ENCODE data around the gene ASPN.

Gene ASPN

DNA sequence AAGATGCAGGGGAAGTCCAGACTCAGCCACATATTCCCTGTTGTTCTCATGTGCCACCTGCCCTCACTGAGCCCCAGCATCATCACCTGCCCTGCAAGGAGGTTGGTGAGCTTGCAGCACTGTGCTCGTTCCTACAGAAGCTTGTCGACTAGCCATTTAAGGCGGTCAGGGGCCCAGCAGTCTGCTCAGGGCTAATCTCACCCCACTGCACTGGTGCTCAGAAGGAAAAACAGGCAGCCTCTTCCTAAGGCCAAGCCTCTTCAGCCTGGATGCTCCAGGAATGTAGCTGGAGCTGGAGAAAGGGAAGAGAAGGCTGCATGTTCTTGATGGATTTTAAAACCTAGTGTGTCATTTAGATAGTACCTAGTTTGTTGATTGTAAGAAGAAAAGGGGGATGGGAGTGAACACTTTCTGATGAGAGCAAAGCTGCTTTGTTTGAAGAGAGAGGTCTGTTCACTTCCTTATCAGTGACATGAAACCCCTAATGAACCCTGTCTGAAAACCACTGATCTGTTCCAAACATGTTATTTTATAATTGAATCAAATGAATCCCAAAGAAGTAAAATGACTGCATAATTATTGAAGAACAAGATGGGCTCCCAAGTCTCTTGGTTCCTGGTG, 10.6 kb upstream of the ASPN start:
- Histone ChIP-seq H3K4me2 (ENCODE audit: low read length) (no peak overlapping the region), H4K20me1 (ENCODE audit: insufficient read depth, low read length) (no peaks in the 10 kb centered on the region), H3K36me3 (ENCODE audit: insufficient read depth, low read length) (no peaks in the 10 kb centered on the region), H3K9me3 (ENCODE audit: low read length) (no peaks in the 10 kb centered on the region), H3K27me3 (ENCODE audit: insufficient read depth, low read length) (no peaks in the 10 kb centered on the region), H3F3A (ENCODE audit: insufficient read depth, low read length) (no peaks in the 10 kb centered on the region), H2AFZ (ENCODE audit: low read length) (no peak overlapping the region), H3K9me2 (ENCODE audit: low read depth, low read length) (no peaks in the 10 kb centered on the region), H3K9ac (ENCODE audit: low read length) (no peak overlapping the region), H3K27ac (ENCODE audit: low read depth, low read length, poor library complexity, severe bottlenecking) (no peak overlapping the region), H3K4me1 (ENCODE audit: insufficient read depth, low read length, severe bottlenecking) (no peaks in the 10 kb centered on the region), H3K4me3 (ENCODE audit: low read depth, low read length, poor library complexity, severe bottlenecking) (no peak overlapping the region), H3K79me2 (ENCODE audit: insufficient read depth, low read length) (no peaks in the 10 kb centered on the region)
- no peak for TF ChIP-seq EZH2 (IDR thresholded peaks at IDR 0.05; ENCODE audit: borderline replicate concordance, low read length)
- TF ChIP-seq, protein P1, sequence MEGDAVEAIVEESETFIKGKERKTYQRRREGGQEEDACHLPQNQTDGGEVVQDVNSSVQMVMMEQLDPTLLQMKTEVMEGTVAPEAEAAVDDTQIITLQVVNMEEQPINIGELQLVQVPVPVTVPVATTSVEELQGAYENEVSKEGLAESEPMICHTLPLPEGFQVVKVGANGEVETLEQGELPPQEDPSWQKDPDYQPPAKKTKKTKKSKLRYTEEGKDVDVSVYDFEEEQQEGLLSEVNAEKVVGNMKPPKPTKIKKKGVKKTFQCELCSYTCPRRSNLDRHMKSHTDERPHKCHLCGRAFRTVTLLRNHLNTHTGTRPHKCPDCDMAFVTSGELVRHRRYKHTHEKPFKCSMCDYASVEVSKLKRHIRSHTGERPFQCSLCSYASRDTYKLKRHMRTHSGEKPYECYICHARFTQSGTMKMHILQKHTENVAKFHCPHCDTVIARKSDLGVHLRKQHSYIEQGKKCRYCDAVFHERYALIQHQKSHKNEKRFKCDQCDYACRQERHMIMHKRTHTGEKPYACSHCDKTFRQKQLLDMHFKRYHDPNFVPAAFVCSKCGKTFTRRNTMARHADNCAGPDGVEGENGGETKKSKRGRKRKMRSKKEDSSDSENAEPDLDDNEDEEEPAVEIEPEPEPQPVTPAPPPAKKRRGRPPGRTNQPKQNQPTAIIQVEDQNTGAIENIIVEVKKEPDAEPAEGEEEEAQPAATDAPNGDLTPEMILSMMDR (IDR thresholded peaks at IDR 0.05; ENCODE audit: low read length) = no peak

DNA sequence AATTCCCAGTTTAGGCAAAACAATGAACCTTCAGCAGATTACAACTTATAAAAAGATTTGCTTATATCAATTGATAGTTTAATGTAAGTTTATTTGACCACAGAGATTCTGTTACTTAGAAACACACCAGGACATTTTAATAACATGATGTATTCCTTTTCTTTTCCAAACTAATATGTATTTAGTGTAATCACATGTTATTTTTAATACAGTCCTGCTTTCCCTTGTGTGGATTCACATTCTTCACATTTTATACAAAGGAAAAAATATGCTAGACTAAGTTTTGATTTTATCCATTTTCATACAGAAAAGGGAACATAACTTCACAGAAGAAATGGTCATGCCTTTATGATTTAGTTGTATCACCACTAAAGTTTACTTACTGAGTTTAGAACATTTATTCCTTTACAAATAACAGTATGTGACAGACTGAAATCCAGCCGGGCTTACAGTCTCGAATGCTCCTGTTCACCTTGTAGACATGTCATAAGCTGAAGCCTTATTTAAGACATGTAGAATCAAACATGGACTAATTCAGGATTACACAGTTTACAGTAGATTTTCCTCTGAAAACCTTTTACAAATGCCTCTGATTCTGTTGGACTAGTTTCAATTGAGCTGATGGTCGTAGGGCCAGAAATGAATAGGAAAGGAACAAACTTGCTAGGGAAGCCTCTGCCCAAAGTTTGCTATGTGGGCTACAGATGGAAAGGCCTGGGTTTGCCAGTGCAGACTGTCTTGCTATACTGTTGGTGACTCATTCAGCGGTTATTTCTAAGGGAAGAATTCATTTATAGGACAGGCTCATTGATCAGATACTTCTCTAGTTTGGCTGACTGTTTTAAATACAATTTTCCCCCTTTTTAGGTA, 6.6 kb upstream of the ASPN start:
- Histone ChIP-seq H3K9me3 (ENCODE audit: low read length) (no peaks in the 10 kb centered on the region), H3K27me3 (ENCODE audit: insufficient read depth, low read length) (no peaks in the 10 kb centered on the region), H3F3A (ENCODE audit: insufficient read depth, low read length) (no peaks in the 10 kb centered on the region), H2AFZ (ENCODE audit: low read length) (no peak overlapping the region), H3K27ac (ENCODE audit: low read depth, low read length, poor library complexity, severe bottlenecking) (no peak overlapping the region), H3K9me2 (ENCODE audit: low read depth, low read length) (no peaks in the 10 kb centered on the region), H4K20me1 (ENCODE audit: insufficient read depth, low read length) (no peaks in the 10 kb centered on the region), H3K4me3 (ENCODE audit: low read depth, low read length, poor library complexity, severe bottlenecking) (no peak overlapping the region), H3K36me3 (ENCODE audit: insufficient read depth, low read length) (no peaks in the 10 kb centered on the region; the same call in 1 of the 2 replicates), H3K79me2 (ENCODE audit: insufficient read depth, low read length) (no peaks in the 10 kb centered on the region), H3K9ac (ENCODE audit: low read length) (no peak overlapping the region), H3K4me1 (ENCODE audit: insufficient read depth, low read length, severe bottlenecking) (no peaks in the 10 kb centered on the region), H3K4me2 (ENCODE audit: low read length) (no peak overlapping the region)
- no peak for TF ChIP-seq EZH2 (IDR thresholded peaks at IDR 0.05; ENCODE audit: borderline replicate concordance, low read length)
- TF ChIP-seq, protein P1 (IDR thresholded peaks at IDR 0.05; ENCODE audit: low read length) = no peak

DNA sequence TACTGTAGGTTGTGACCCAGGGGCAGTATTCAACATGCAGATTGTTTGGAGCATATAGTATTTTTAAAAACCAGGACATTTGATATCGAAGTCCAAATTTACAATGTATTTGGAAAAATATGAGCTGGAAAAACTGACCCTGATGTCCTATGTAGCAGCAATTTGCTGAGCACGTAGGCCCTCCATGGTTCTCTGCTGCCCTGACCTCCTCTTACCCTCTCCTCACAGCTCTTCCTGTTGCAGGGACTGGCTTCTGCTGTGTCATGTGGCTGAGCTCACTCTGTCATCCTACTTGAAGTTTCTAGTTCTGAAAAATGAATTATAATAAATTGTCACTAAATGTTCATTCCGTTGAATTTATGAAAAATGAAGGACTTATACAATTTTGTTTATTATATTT, 4.1 kb upstream of the ASPN start:
- no peaks in the 10 kb centered on the region for H3F3A ChIP-seq (ENCODE audit: insufficient read depth, low read length)
- no peak overlapping the region for H3K27ac ChIP-seq (ENCODE audit: low read depth, low read length, poor library complexity, severe bottlenecking)
- H2AFZ ChIP-seq (ENCODE audit: low read length) = no peak overlapping the region

More for the DNA sequence above, 4.1 kb upstream of the ASPN start:
- no peak overlapping the region for H3K9ac ChIP-seq (ENCODE audit: low read length)
- no peaks in the 10 kb centered on the region for H3K9me2 ChIP-seq (ENCODE audit: low read depth, low read length)
- H3K4me2 ChIP-seq (ENCODE audit: low read length) = no peak overlapping the region
- H3K36me3 ChIP-seq (ENCODE audit: insufficient read depth, low read length) = no peaks in the 10 kb centered on the region; the same call in 1 of the 2 replicates
- no peaks in the 10 kb centered on the region for H3K27me3 ChIP-seq (ENCODE audit: insufficient read depth, low read length)
- TF ChIP-seq, protein P1 (IDR thresholded peaks at IDR 0.05; ENCODE audit: low read length) = no peak
- TF ChIP-seq EZH2 (IDR thresholded peaks at IDR 0.05; ENCODE audit: borderline replicate concordance, low read length) = no peak
- H3K4me1 ChIP-seq (ENCODE audit: insufficient read depth, low read length, severe bottlenecking) = no peaks in the 10 kb centered on the region
- H3K79me2 ChIP-seq (ENCODE audit: insufficient read depth, low read length) = no peaks in the 10 kb centered on the region
- H4K20me1 ChIP-seq (ENCODE audit: insufficient read depth, low read length) = no peaks in the 10 kb centered on the region
- H3K9me3 ChIP-seq (ENCODE audit: low read length) = no peaks in the 10 kb centered on the region
- H3K4me3 ChIP-seq (ENCODE audit: low read depth, low read length, poor library complexity, severe bottlenecking) = no peak overlapping the region

All from OCI-LY1 (cell line).